CD4-positive, alpha-beta T cell treated with Interleukin-21 for 1 hour (primary cell): Measurements from ENCODE around the gene ZDHHC13.
"Not testable (repeated sequence)": the region's sequence is repeated elsewhere in the genome, so short reads cannot be mapped to it uniquely, and the experiment has no call there.

Experiments
- DNase-seq: peaks from one replicate; pipeline ENCODE4 v3.0.0-alpha.2; 2020

Gene ZDHHC13

GRCh38 chr11:19100885-19101284 is 16.1 kb upstream of the ZDHHC13 start:
- DNase-seq = no peak

- no peak for DNase-seq
Observed at GRCh38 chr11:19101796-19102520, 15.0 kb upstream of the ZDHHC13 start.

- DNase-seq = no peak
Observed at GRCh38 chr11:19102521-19102900, 14.5 kb upstream of the ZDHHC13 start.

- no peak for DNase-seq
Observed at GRCh38 chr11:19105011-19105410, 12.0 kb upstream of the ZDHHC13 start.

GRCh38 chr11:19107125-19107524 is 9.8 kb upstream of the ZDHHC13 start:
- no peak for DNase-seq

GRCh38 chr11:19110295-19110694 is 6.7 kb upstream of the ZDHHC13 start:
- no peak for DNase-seq

- no peak for DNase-seq
Observed at GRCh38 chr11:19111809-19112208, 5.2 kb upstream of the ZDHHC13 start.

- DNase-seq = no peak
Observed at GRCh38 chr11:19116276-19116970, 545 bp upstream of the ZDHHC13 start.

- DNase-seq = no peak
Observed at GRCh38 chr11:19117760-19118097, 761 bp downstream of the ZDHHC13 start.

GRCh38 chr11:19121646-19122045 is 4.7 kb downstream of the ZDHHC13 start:
- no peak for DNase-seq

- no peak for DNase-seq
Observed at GRCh38 chr11:19122960-19123615, 6.1 kb downstream of the ZDHHC13 start.

- not testable (repeated sequence) for DNase-seq
Observed at GRCh38 chr11:19126562-19127325, 9.8 kb downstream of the ZDHHC13 start.

GRCh38 chr11:19134004-19134403 is 17.0 kb downstream of the ZDHHC13 start:
- DNase-seq = no peak

GRCh38 chr11:19136884-19137283 is 19.9 kb downstream of the ZDHHC13 start:
- not testable (repeated sequence) for DNase-seq

GRCh38 chr11:19145319-19145718 is 28.4 kb downstream of the ZDHHC13 start:
- no peak for DNase-seq

- no peak for DNase-seq
Observed at GRCh38 chr11:19156892-19157291, 39.9 kb downstream of the ZDHHC13 start.

- DNase-seq = no peak
Observed at GRCh38 chr11:19160847-19161246, 43.9 kb downstream of the ZDHHC13 start.

GRCh38 chr11:19161651-19162050 is 44.7 kb downstream of the ZDHHC13 start:
- no peak for DNase-seq

GRCh38 chr11:19162951-19163505 is 46.1 kb downstream of the ZDHHC13 start:
- no peak for DNase-seq

GRCh38 chr11:19163617-19164016 is 46.6 kb downstream of the ZDHHC13 start:
- DNase-seq = no peak

- DNase-seq = no peak
Observed at GRCh38 chr11:19164230-19164855, 47.4 kb downstream of the ZDHHC13 start.

- DNase-seq = no peak
Observed at GRCh38 chr11:19164881-19165280, 47.9 kb downstream of the ZDHHC13 start.

- no peak for DNase-seq
Observed at GRCh38 chr11:19168090-19168489, 51.1 kb downstream of the ZDHHC13 start.
